C4-2B (cell line): ENCODE measurements around the gene BRSK2.

Experiments used
- CTCF ChIP-seq: fragments of 450-650 bp; conservative IDR thresholded peaks from 2 replicates; pipeline ENCODE4 v1.5.1; 2017; ENCODE audit warnings: mild to moderate bottlenecking
- ZFX ChIP-seq: fragments of 450-650 bp; IDR thresholded peaks from 2 replicates; pipeline ENCODE4 v1.6.1; 2017

- TF ChIP-seq CTCF, result no peak
- no peak for TF ChIP-seq ZFX
Measured at GRCh38 chr11:1367721-1368120, 22.0 kb upstream of the BRSK2 start.
